RPMI8226 (cell line): Measurements from ENCODE around the gene GOLGA8H.
"Not testable (repeated sequence)": the region's sequence is repeated elsewhere in the genome, so short reads cannot be mapped to it uniquely, and the experiment has no call there.

Experiments used
- DNase-seq: peaks from one replicate; pipeline ENCODE4 v3.0.0-alpha.2; 2015

Gene GOLGA8H

GRCh38 chr15:30603796-30604195, at the start of gene GOLGA8H:
Gene GOLGA8H, plus strand, starts transcription at chr15:30604028. Its CDS starts 98 bp downstream, at chr15:30604126.
- not testable (repeated sequence) for DNase-seq

GRCh38 chr15:30566949-30567348, 36.9 kb upstream of the GOLGA8H start:
- not testable (repeated sequence) for DNase-seq

GRCh38 chr15:30573012-30573491, 30.8 kb upstream of the GOLGA8H start:
- DNase-seq: not testable (repeated sequence)

GRCh38 chr15:30579394-30579970, 24.3 kb upstream of the GOLGA8H start:
- not testable (repeated sequence) for DNase-seq

GRCh38 chr15:30580716-30581115, 23.1 kb upstream of the GOLGA8H start:
- not testable (repeated sequence) for DNase-seq

GRCh38 chr15:30598953-30599352, 4.9 kb upstream of the GOLGA8H start:
- DNase-seq: not testable (repeated sequence)

GRCh38 chr15:30612271-30612670, 8.4 kb downstream of the GOLGA8H start:
- DNase-seq: not testable (repeated sequence)

GRCh38 chr15:30621342-30621741, 17.5 kb downstream of the GOLGA8H start:
- DNase-seq: not testable (repeated sequence)

- DNase-seq: peak; percentile 93
Observed at GRCh38 chr15:30625436-30626193, 21.8 kb downstream of the GOLGA8H start, which contains the start of gene ARHGAP11B. Gene ARHGAP11B, plus strand, starts transcription at chr15:30626128.

- DNase-seq: peak; percentile 3
Observed at GRCh38 chr15:30626194-30626565, 22.4 kb downstream of the GOLGA8H start.

- DNase-seq: not testable (repeated sequence)
Observed at GRCh38 chr15:30626632-30627031, 22.8 kb downstream of the GOLGA8H start.

GRCh38 chr15:30650012-30650929, 46.4 kb downstream of the GOLGA8H start:
- no peak for DNase-seq

- DNase-seq: not testable (repeated sequence)
Observed at GRCh38 chr15:30661154-30661553, 57.3 kb downstream of the GOLGA8H start.
